ENCODE data around the gene BLOC1S4. TPM values are rescaled to one million over a fixed set of nuclear protein-coding genes. Genes with fewer than 3 reads are reported as not detected.

The BLOC1S4 gene
- total RNA-seq, 5 donors from 2014 or later (not counting 1 experiment from before 2014, with no cell fraction given) = 20.7 to 41.9 (median 36.6) TPM

- POLR2A ChIA-PET = no interaction called here
- Histone ChIP-seq H3K4me1 (ENCODE audit: control insufficient read depth in 1 of 2, extremely low read depth in 1 of 2, insufficient read depth in 2 of 2, low read length in 2 of 2) (peaks cover 0 to 17% of the 10 kb centered on the region in 2 experiments), H3K4me3 (ENCODE audit: control insufficient read depth in 1 of 2, extremely low read depth in 1 of 2, low read length in 1 of 2) (no peak overlapping the region), H3K36me3 (ENCODE audit: control insufficient read depth in 2 of 2, extremely low read depth in 1 of 2, insufficient read depth in 1 of 2, low read length in 1 of 2) (no peaks in the 10 kb centered on the region), H3K9me3 (no peaks in the 10 kb centered on the region), H3K27me3 (replicated peaks in 1 of 2; ENCODE audit: control insufficient read depth in 2 of 2, extremely low read depth in 1 of 2, insufficient read depth in 2 of 2, low read length in 1 of 2) (peaks cover 0 to 4% of the 10 kb centered on the region in 2 experiments), H3K27ac (ENCODE audit: low read length) (no peak overlapping the region)
- CTCF ChIA-PET = no interaction called here
- no peak for DNase-seq
- Mint-ChIP-seq H3K4me1 (peaks cover 9 to 12% (median 10%) of the 10 kb centered on the region in 3 donors), H3K27me3 (peaks cover 0 to 1% of the 10 kb centered on the region in 2 donors), H3K27ac (no peak overlapping the region), H3K9me3 (no peaks in the 10 kb centered on the region), H3K36me3 (no peaks in the 10 kb centered on the region), H3K4me3 (no peak overlapping the region)
- 97% methylated on average over 12 of the region's 15 CpGs for WGBS (ENCODE audit: insufficient coverage)
- no peak for ATAC-seq (replicated peaks in 1 of 4)
Observed at GRCh38 chr4:6728320-6729029, 12.5 kb downstream of the BLOC1S4 start.

GRCh38 chr4:6730603-6731317 lies 14.8 kb downstream of the BLOC1S4 start:
- Mint-ChIP-seq H3K27me3 (peaks cover 0 to 1% of the 10 kb centered on the region in 2 donors), H3K36me3 (no peaks in the 10 kb centered on the region), H3K27ac (no peak overlapping the region), H3K9me3 (no peaks in the 10 kb centered on the region), H3K4me1 (peaks cover 9 to 12% (median 10%) of the 10 kb centered on the region in 3 donors), H3K4me3 (no peak overlapping the region)
- Histone ChIP-seq H3K4me1 (ENCODE audit: control insufficient read depth in 1 of 2, extremely low read depth in 1 of 2, insufficient read depth in 2 of 2, low read length in 2 of 2) (peaks cover 0 to 17% of the 10 kb centered on the region in 2 experiments), H3K36me3 (ENCODE audit: control insufficient read depth in 2 of 2, extremely low read depth in 1 of 2, insufficient read depth in 1 of 2, low read length in 1 of 2) (no peaks in the 10 kb centered on the region), H3K9me3 (no peaks in the 10 kb centered on the region), H3K4me3 (ENCODE audit: control insufficient read depth in 1 of 2, extremely low read depth in 1 of 2, low read length in 1 of 2) (no peak overlapping the region), H3K27me3 (replicated peaks in 1 of 2; ENCODE audit: control insufficient read depth in 2 of 2, extremely low read depth in 1 of 2, insufficient read depth in 2 of 2, low read length in 1 of 2) (peaks cover 0 to 10% of the 10 kb centered on the region in 2 experiments), H3K27ac (ENCODE audit: low read length) (no peak overlapping the region)
- whole genome bisulfite sequencing (ENCODE audit: insufficient coverage) = 63% methylated on average over 11 of the region's 20 CpGs
- ATAC-seq (replicated peaks in 1 of 4) (no peak), DNase-seq (no peak)
- ChIA-PET CTCF (no interaction called here), POLR2A (no interaction called here)

GRCh38 chr4:6731318-6731675 lies 15.3 kb downstream of the BLOC1S4 start:
- peaks cover 0 to 1% of the 10 kb centered on the region in 2 donors for H3K27me3 Mint-ChIP-seq
- peaks cover 0 to 17% of the 10 kb centered on the region in 2 experiments for H3K4me1 ChIP-seq (ENCODE audit: control insufficient read depth in 1 of 2, extremely low read depth in 1 of 2, insufficient read depth in 2 of 2, low read length in 2 of 2)
- DNase-seq = no peak
- H3K9me3 ChIP-seq = no peaks in the 10 kb centered on the region
- H3K4me3 Mint-ChIP-seq = no peak overlapping the region
- no peaks in the 10 kb centered on the region for H3K36me3 ChIP-seq (ENCODE audit: control insufficient read depth in 2 of 2, extremely low read depth in 1 of 2, insufficient read depth in 1 of 2, low read length in 1 of 2)
- ChIA-PET POLR2A (no interaction called here), CTCF (no interaction called here)
- H3K27me3 ChIP-seq (replicated peaks in 1 of 2; ENCODE audit: control insufficient read depth in 2 of 2, extremely low read depth in 1 of 2, insufficient read depth in 2 of 2, low read length in 1 of 2) = peaks cover 0 to 10% of the 10 kb centered on the region in 2 experiments
- H3K4me3 ChIP-seq (ENCODE audit: control insufficient read depth in 1 of 2, extremely low read depth in 1 of 2, low read length in 1 of 2) = no peak overlapping the region
- H3K36me3 Mint-ChIP-seq = no peaks in the 10 kb centered on the region
- no peak overlapping the region for H3K27ac ChIP-seq (ENCODE audit: low read length)
- no peak overlapping the region for H3K27ac Mint-ChIP-seq
- no peak for ATAC-seq (replicated peaks in 1 of 4)
- peaks cover 9 to 12% (median 10%) of the 10 kb centered on the region in 3 donors for H3K4me1 Mint-ChIP-seq
- WGBS (ENCODE audit: insufficient coverage) = 95% methylated on average over 6 of the region's 8 CpGs
- no peaks in the 10 kb centered on the region for H3K9me3 Mint-ChIP-seq

GRCh38 chr4:6731780-6732179 lies 15.8 kb downstream of the BLOC1S4 start:
- Histone ChIP-seq H3K27me3 (replicated peaks in 1 of 2; ENCODE audit: control insufficient read depth in 2 of 2, extremely low read depth in 1 of 2, insufficient read depth in 2 of 2, low read length in 1 of 2) (peaks cover 0 to 10% of the 10 kb centered on the region in 2 experiments), H3K36me3 (ENCODE audit: control insufficient read depth in 2 of 2, extremely low read depth in 1 of 2, insufficient read depth in 1 of 2, low read length in 1 of 2) (no peaks in the 10 kb centered on the region), H3K4me1 (ENCODE audit: control insufficient read depth in 1 of 2, extremely low read depth in 1 of 2, insufficient read depth in 2 of 2, low read length in 2 of 2) (peaks cover 0 to 17% of the 10 kb centered on the region in 2 experiments), H3K4me3 (ENCODE audit: control insufficient read depth in 1 of 2, extremely low read depth in 1 of 2, low read length in 1 of 2) (no peak overlapping the region), H3K9me3 (no peaks in the 10 kb centered on the region), H3K27ac (ENCODE audit: low read length) (no peak overlapping the region)
- Mint-ChIP-seq H3K9me3 (no peaks in the 10 kb centered on the region), H3K27me3 (peaks cover 0 to 1% of the 10 kb centered on the region in 2 donors), H3K4me3 (no peak overlapping the region), H3K27ac (no peak overlapping the region), H3K4me1 (peaks cover 9 to 12% (median 10%) of the 10 kb centered on the region in 3 donors), H3K36me3 (no peaks in the 10 kb centered on the region)
- DNase-seq (no peak), ATAC-seq (replicated peaks in 1 of 4) (no peak)
- ChIA-PET POLR2A (no interaction called here), CTCF (no interaction called here)
- 89% methylated on average over 6 of the region's 6 CpGs for WGBS (ENCODE audit: insufficient coverage)

- peaks cover 0 to 1% of the 10 kb centered on the region in 2 donors for H3K27me3 Mint-ChIP-seq
- ATAC-seq (replicated peaks in 1 of 4) (no peak), DNase-seq (no peak)
- H3K9me3 Mint-ChIP-seq = no peaks in the 10 kb centered on the region
- ChIA-PET POLR2A (no interaction called here), CTCF (interaction anchor here in 1 of 2 donors (0.5 to 0.8 kb wide), 2 partner anchors 13 to 14 kb away, joined by 3 read pairs; no protein-coding TSS in a partner anchor)
- H3K4me3 ChIP-seq (ENCODE audit: control insufficient read depth in 1 of 2, extremely low read depth in 1 of 2, low read length in 1 of 2) = no peak overlapping the region
- peaks cover 9 to 10% (median 10%) of the 10 kb centered on the region in 3 donors for H3K4me1 Mint-ChIP-seq
- H3K4me1 ChIP-seq (ENCODE audit: control insufficient read depth in 1 of 2, extremely low read depth in 1 of 2, insufficient read depth in 2 of 2, low read length in 2 of 2) = peaks cover 0 to 11% of the 10 kb centered on the region in 2 experiments
- WGBS (ENCODE audit: insufficient coverage) = 77% methylated on average over 17 of the region's 21 CpGs
- no peak overlapping the region for H3K27ac ChIP-seq (ENCODE audit: low read length)
- no peaks in the 10 kb centered on the region for H3K36me3 Mint-ChIP-seq
- no peak overlapping the region for H3K4me3 Mint-ChIP-seq
- H3K27me3 ChIP-seq (replicated peaks in 1 of 2; ENCODE audit: control insufficient read depth in 2 of 2, extremely low read depth in 1 of 2, insufficient read depth in 2 of 2, low read length in 1 of 2) = peaks cover 0 to 10% of the 10 kb centered on the region in 2 experiments
- H3K9me3 ChIP-seq = no peaks in the 10 kb centered on the region
- H3K36me3 ChIP-seq (ENCODE audit: control insufficient read depth in 2 of 2, extremely low read depth in 1 of 2, insufficient read depth in 1 of 2, low read length in 1 of 2) = no peaks in the 10 kb centered on the region
- H3K27ac Mint-ChIP-seq = no peak overlapping the region
Observed at GRCh38 chr4:6732441-6733357, 16.7 kb downstream of the BLOC1S4 start.

All from T-cell (primary cell).